SK-N-SH (cell line): ENCODE data around the gene CD3D.

ENCODE experiments used
- CTCF ChIP-seq: fragments of 200-600 bp; sonication (generic); IDR thresholded peaks from 2 replicates; pipeline ENCODE4 v1.6.1; 2017; ENCODE audit warnings: antibody characterized with exemption, mild to moderate bottlenecking, moderate library complexity
- ELF1 ChIP-seq: IDR thresholded peaks from 2 replicates; pipeline ENCODE4 v1.4.0; 2012
- EP300 ChIP-seq, 2 experiments: IDR thresholded peaks; 2 replicates each; pipeline versions ENCODE4 v1.4.0 to v1.6.1; 2012; ENCODE audit warnings: borderline replicate concordance in 1 of 2, low read depth in 1 of 2, low read length in 1 of 2
- GATA2 ChIP-seq: sonication (generic); formaldehyde crosslinking; IDR thresholded peaks from 2 replicates; pipeline ENCODE4 v1.5.0; 2020; ENCODE audit warnings: mild to moderate bottlenecking, missing genetic modification reagents
- RCOR1 ChIP-seq: fragments of 150-350 bp; IDR thresholded peaks from 2 replicates; pipeline ENCODE4 v1.6.1; 2017; ENCODE audit warnings: antibody characterized with exemption, low read length
- REST ChIP-seq: IDR thresholded peaks from 2 replicates; pipeline ENCODE4 v1.6.1; 2012; ENCODE audit warnings: mild to moderate bottlenecking, low read depth, low read length, moderate library complexity
- RFX5 ChIP-seq: IDR thresholded peaks from 2 replicates; pipeline ENCODE4 v1.6.1; 2012; ENCODE audit warnings: mild to moderate bottlenecking, improper control_type of control experiment, low read length
- SIN3A ChIP-seq: IDR thresholded peaks from 2 replicates; pipeline ENCODE4 v1.6.1; 2012; ENCODE audit warnings: low read depth, mild to moderate bottlenecking, low read length, moderate library complexity, borderline replicate concordance
- TCF12 ChIP-seq: IDR thresholded peaks from 2 replicates; pipeline ENCODE4 v1.4.0; 2012
- ZBTB33 ChIP-seq: IDR thresholded peaks from 2 replicates; pipeline ENCODE4 v1.4.0; 2012; ENCODE audit warnings: low read depth, borderline replicate concordance
- TF ChIP-seq, protein P1 (sequence below): IDR thresholded peaks from 2 replicates; pipeline ENCODE4; 2012

GRCh38 chr11:118383657-118384056 is 41.2 kb upstream of the CD3D start:
- TF ChIP-seq CTCF (no peak), GATA2 (CRISPR knock-in tag) (no peak), ZBTB33 (no peak), RCOR1 (no peak), TCF12 (no peak), REST (no peak), EP300 (IDR thresholded peaks at IDR 0.05; ENCODE audit: borderline replicate concordance in 1 of 2, low read depth in 1 of 2, low read length in 1 of 2) (no peak), RFX5 (no peak), ELF1 (no peak), SIN3A (no peak)
- TF ChIP-seq, protein P1, sequence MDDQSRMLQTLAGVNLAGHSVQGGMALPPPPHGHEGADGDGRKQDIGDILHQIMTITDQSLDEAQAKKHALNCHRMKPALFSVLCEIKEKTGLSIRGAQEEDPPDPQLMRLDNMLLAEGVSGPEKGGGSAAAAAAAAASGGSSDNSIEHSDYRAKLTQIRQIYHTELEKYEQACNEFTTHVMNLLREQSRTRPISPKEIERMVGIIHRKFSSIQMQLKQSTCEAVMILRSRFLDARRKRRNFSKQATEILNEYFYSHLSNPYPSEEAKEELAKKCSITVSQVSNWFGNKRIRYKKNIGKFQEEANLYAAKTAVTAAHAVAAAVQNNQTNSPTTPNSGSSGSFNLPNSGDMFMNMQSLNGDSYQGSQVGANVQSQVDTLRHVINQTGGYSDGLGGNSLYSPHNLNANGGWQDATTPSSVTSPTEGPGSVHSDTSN = no peak
